GM12865 (cell line): ENCODE results near the gene TCP11.

Experiments used
- DNase-seq: peaks from one replicate; pipeline ENCODE4 v3.0.0; 2010; ENCODE audit warnings: low read depth
- H3K4me3 ChIP-seq: 2 replicates; pipeline ENCODE4 v1.5.1; 2011; ENCODE audit warnings: mild to moderate bottlenecking, low read depth, low read length, control low read depth
- CTCF ChIP-seq: IDR thresholded peaks from 2 replicates; pipeline ENCODE4 v1.5.1; 2011; ENCODE audit warnings: low read length, control low read depth, low read depth, inconsistent platforms; ENCODE audit not compliant: insufficient read depth; ENCODE audit errors: missing control alignments

Gene TCP11

DNA sequence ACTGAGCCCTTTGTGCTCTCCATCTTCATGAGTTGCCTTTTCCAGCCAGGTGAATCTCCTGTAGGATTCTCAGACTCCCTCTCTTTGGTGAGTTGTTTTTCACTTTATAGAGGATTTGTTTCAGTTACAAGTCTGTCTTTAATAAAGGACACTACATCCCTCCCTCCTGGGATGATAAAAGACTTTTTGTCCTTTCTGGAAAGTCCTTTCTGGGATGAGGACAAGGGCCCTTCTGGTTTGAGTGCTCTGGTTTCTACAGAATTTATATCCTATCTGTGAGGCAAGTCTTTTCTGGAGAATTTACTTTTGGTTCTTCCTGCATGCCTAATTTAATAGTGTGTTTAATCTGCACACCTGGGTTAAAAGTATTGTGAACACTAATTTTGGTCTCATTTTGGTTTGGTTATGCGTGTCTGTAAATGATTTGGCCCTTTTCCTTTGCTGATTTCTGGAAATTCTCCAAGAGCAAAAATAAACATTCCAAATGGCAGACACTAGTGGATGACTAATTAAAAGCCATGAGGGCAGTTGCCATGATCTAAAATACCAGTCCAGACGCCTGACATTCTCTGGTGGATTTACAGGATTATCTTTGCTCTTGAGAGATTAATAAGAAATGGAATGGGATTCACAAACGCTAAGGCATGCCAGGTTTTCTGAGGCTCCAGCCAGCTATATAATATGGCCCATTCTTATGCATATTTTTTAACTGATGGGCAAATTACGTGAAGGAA, 44.8 kb downstream of the TCP11 start:
- TF ChIP-seq CTCF: no peak
- no peak overlapping the region for H3K4me3 ChIP-seq
- DNase-seq: no peak

- no peak for DNase-seq
- no peak for TF ChIP-seq CTCF
- H3K4me3 ChIP-seq: no peak overlapping the region
Observed at GRCh38 chr6:35094183-35094582, 47.0 kb downstream of the TCP11 start.

DNA sequence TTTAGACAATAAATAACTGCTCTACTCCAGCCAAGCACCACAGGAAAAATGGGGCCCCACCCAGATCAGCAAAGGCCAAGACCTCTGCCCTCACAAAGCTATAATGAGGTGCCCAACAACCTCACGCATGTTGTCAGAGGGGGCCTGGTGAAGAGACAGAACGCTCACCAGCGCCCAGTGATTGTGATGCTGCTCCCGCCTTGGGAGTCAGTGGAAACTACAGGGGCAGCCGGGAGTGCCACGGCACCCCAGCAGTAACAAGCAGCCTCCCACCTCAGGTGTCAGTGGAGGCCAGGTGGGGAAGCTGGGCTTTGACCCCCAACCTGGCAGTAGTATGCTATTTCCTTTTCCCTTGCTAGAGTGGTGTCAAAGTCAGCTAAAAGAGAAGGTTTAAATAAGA, 47.4 kb downstream of the TCP11 start:
- H3K4me3 ChIP-seq: no peak overlapping the region
- DNase-seq: no peak
- TF ChIP-seq CTCF: no peak

- DNase-seq: no peak
- TF ChIP-seq CTCF: no peak
- H3K4me3 ChIP-seq: no peak overlapping the region
Observed at GRCh38 chr6:35093118-35093445, 48.1 kb downstream of the TCP11 start.

GRCh38 chr6:35092362-35093117, 48.6 kb downstream of the TCP11 start:
- no peak for DNase-seq
- TF ChIP-seq CTCF: no peak
- no peak overlapping the region for H3K4me3 ChIP-seq

- no peak overlapping the region for H3K4me3 ChIP-seq
- TF ChIP-seq CTCF: no peak
- no peak for DNase-seq
Observed at GRCh38 chr6:35091346-35092083, 49.6 kb downstream of the TCP11 start.
